ENCODE measurements around the gene ANKRD31. TPM values are rescaled to one million over a fixed set of nuclear protein-coding genes. Genes with fewer than 3 reads are reported as not detected.
"Not testable (repeated sequence)": the region's sequence is repeated elsewhere in the genome, so short reads cannot be mapped to it uniquely, and the experiment has no call there.

The ANKRD31 gene
- total RNA-seq, 1 experiment from 2014 or later, result 0.30 TPM

DNA sequence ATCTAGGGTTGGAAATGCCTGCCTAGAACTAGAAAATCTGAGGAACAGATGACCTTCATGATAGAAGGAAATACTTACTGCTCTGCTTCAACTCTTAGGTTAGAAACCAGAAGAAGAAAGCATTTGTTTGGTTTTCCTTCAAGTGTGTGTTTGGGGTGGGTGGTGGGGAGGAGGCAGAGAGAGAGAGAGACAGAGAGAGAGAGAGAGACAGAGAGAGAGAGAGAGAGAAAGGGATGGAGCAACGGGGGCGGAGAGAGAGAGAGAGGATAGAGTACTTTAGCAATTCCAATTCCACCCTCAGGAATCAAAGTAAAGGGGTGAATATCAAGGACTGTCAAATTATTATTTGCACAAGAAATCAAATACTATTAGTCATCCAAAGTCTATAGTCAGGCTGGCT is 155.2 kb downstream of the ANKRD31 start:
- no peaks in the 10 kb centered on the region for H3K9me2 ChIP-seq (ENCODE audit: insufficient read depth)
- no peak overlapping the region for H3K9ac ChIP-seq (ENCODE audit: low read length)
- no peaks in the 10 kb centered on the region for H3K9me3 ChIP-seq (ENCODE audit: control insufficient read depth in 1 of 2, insufficient read depth in 1 of 2, low read depth in 1 of 2, low read length in 2 of 2)
- no peaks in the 10 kb centered on the region for H4K20me1 ChIP-seq (ENCODE audit: insufficient read depth)
- intact Hi-C loops (cut with micrococcal nuclease), result no loop called here
- CTCF ChIA-PET, result no interaction called here
- H3K36me3 ChIP-seq (ENCODE audit: control insufficient read depth in 1 of 2, insufficient read depth in 2 of 2, low read length in 2 of 2), result no peaks in the 10 kb centered on the region
- POLR2A ChIA-PET, result no interaction called here
- no peaks in the 10 kb centered on the region for H3K4me1 ChIP-seq (ENCODE audit: control insufficient read depth in 1 of 2, insufficient read depth in 2 of 2, low read length in 2 of 2)
- BruUV-seq (replicated peaks), result no TSS peak
- no peak for ATAC-seq
- H3K27me3 ChIP-seq (ENCODE audit: insufficient read depth, low read length), result no peaks in the 10 kb centered on the region
- RAD21 ChIA-PET (ENCODE audit: low non-redundant PET in 1 of 2, low total read pairs in 2 of 2, uncharacterized antibody in 2 of 2, unreplicated experiment in 2 of 2), result no interaction called here
- no peak overlapping the region for H3K4me3 ChIP-seq (replicated peaks in 1 of 2; ENCODE audit: low read depth in 1 of 2, low read length in 2 of 2)
- no peak for DNase-seq (ENCODE audit: low read depth, low spot score)
- no peak overlapping the region for H3K4me2 ChIP-seq (ENCODE audit: low read length)
- peak overlapping the region; percentile 4 for H2AFZ ChIP-seq (ENCODE audit: low read depth, low read length, poor library complexity, severe bottlenecking)
- H3K27ac ChIP-seq (ENCODE audit: low read depth, low read length), result no peak overlapping the region
- TF ChIP-seq POLR2A (IDR thresholded peaks at IDR 0.05; ENCODE audit: borderline replicate concordance, extremely low read depth, insufficient read depth, insufficient read length) (no peak), ZBTB33 (IDR thresholded peaks at IDR 0.05; ENCODE audit: extremely low read depth, insufficient replicate concordance, low read length) (no peak), SP1 (IDR thresholded peaks at IDR 0.05; ENCODE audit: low read depth) (no peak), EGR1 (IDR thresholded peaks at IDR 0.05; ENCODE audit: low read depth) (no peak)
- H3K79me2 ChIP-seq (ENCODE audit: insufficient read depth, low read length), result no peaks in the 10 kb centered on the region

DNA sequence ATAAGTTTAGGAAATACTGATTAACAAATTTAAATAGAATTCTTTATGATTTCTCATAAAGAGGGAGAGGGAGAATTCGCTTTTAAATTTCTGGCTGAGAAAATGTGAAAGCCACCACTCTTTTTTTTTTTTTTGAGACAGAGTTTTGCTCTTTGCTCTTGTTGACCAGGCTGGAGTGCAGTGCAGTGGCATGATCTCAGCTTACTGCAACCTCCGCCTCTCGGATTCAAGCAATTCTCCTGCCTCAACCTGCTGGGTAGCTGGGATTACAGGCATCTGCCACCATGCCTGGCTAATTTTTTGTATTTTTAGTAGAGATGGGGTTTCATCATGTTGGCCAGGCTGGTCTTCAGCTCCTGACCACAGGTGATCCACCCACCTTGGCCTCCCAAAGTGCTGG is 157.3 kb downstream of the ANKRD31 start:
- BruUV-seq (replicated peaks); H3K36me3 ChIP-seq (ENCODE audit: control insufficient read depth in 1 of 2, insufficient read depth in 2 of 2, low read length in 2 of 2); H3K4me1 ChIP-seq (ENCODE audit: control insufficient read depth in 1 of 2, insufficient read depth in 2 of 2, low read length in 2 of 2); H2AFZ ChIP-seq (ENCODE audit: low read depth, low read length, poor library complexity, severe bottlenecking); DNase-seq (ENCODE audit: low read depth, low spot score); H3K27ac ChIP-seq (ENCODE audit: low read depth, low read length); RAD21 ChIA-PET (ENCODE audit: low non-redundant PET in 1 of 2, low total read pairs in 2 of 2, uncharacterized antibody in 2 of 2, unreplicated experiment in 2 of 2); H3K9me3 ChIP-seq (ENCODE audit: control insufficient read depth in 1 of 2, insufficient read depth in 1 of 2, low read depth in 1 of 2, low read length in 2 of 2); H3K4me3 ChIP-seq (replicated peaks in 1 of 2; ENCODE audit: low read depth in 1 of 2, low read length in 2 of 2); H3K9ac ChIP-seq (ENCODE audit: low read length); H4K20me1 ChIP-seq (ENCODE audit: insufficient read depth); H3K9me2 ChIP-seq (ENCODE audit: insufficient read depth); ATAC-seq; CTCF ChIA-PET; intact Hi-C loops (cut with micrococcal nuclease); POLR2A ChIA-PET; H3K79me2 ChIP-seq (ENCODE audit: insufficient read depth, low read length); H3K4me2 ChIP-seq (ENCODE audit: low read length); H3K27me3 ChIP-seq (ENCODE audit: insufficient read depth, low read length): not testable (repeated sequence)

Measured in HCT116 (cell line).